Neural progenitor cell (in vitro differentiated cells): Measurements from ENCODE around the gene GHRHR. TPM values are rescaled to one million over a fixed set of nuclear protein-coding genes. Genes with fewer than 3 reads are reported as not detected.
A peak's percentile ranks its signal among the peaks of the same experiment; 100 is the strongest.

Experiments
- DNase-seq: peaks from one replicate; pipeline ENCODE4 v3.0.0-alpha.2; 2016; ENCODE audit warnings: low spot score
- H2AFZ ChIP-seq: fragments of 200-600 bp; sonication (generic); replicated peaks from 2 replicates; pipeline ENCODE4 v1.6.1; 2016; ENCODE audit warnings: antibody characterized with exemption
- H3F3A ChIP-seq: fragments of 200-600 bp; sonication (generic); 2 replicates; pipeline ENCODE4 v1.6.1; 2016; ENCODE audit warnings: antibody characterized with exemption, low read depth
- H3K27ac ChIP-seq: fragments of 200-600 bp; sonication (generic); 2 replicates; pipeline ENCODE4 v1.5.1; 2016; ENCODE audit warnings: mild to moderate bottlenecking
- H3K27me3 ChIP-seq: fragments of 200-600 bp; sonication (generic); 2 replicates; pipeline ENCODE4 v1.6.1; 2016; ENCODE audit warnings: mild to moderate bottlenecking, moderate library complexity
- H3K36me3 ChIP-seq: fragments of 200-600 bp; sonication (generic); 2 replicates; pipeline ENCODE4 v1.5.1; 2016
- H3K4me1 ChIP-seq: fragments of 200-600 bp; sonication (generic); 2 replicates; pipeline ENCODE4 v1.6.1; 2016; ENCODE audit warnings: mixed run types
- H3K4me2 ChIP-seq: fragments of 200-600 bp; sonication (generic); 2 replicates; pipeline ENCODE4 v1.6.1; 2016
- H3K4me3 ChIP-seq: fragments of 200-600 bp; sonication (generic); 2 replicates; pipeline ENCODE4 v1.5.1; 2016
- H3K79me2 ChIP-seq: fragments of 200-600 bp; sonication (generic); 2 replicates; pipeline ENCODE4 v1.6.1; 2016; ENCODE audit warnings: low read depth
- H3K9ac ChIP-seq: fragments of 200-600 bp; sonication (generic); 2 replicates; pipeline ENCODE4 v1.6.1; 2016
- H3K9me3 ChIP-seq: fragments of 200-600 bp; sonication (generic); 2 replicates; pipeline ENCODE4 v1.5.1; 2016; ENCODE audit warnings: low read depth
- H4K20me1 ChIP-seq: fragments of 200-600 bp; sonication (generic); 2 replicates; pipeline ENCODE4 v1.6.1; 2016; ENCODE audit warnings: low read depth
- H3K27ac Mint-ChIP-seq: 3 replicates; pipeline ENCODE4 v1.8.0; 2021; ENCODE audit warnings: mixed read lengths
- H3K27me3 Mint-ChIP-seq: 2 replicates; pipeline ENCODE4 v1.8.0; 2022; ENCODE audit warnings: low read depth, mild to moderate bottlenecking, inconsistent platforms, moderate library complexity, mixed read lengths; ENCODE audit not compliant: insufficient read depth
- H3K36me3 Mint-ChIP-seq: 3 replicates; pipeline ENCODE4 v1.8.0; 2021; ENCODE audit warnings: mixed read lengths
- H3K4me1 Mint-ChIP-seq: 3 replicates; pipeline ENCODE4 v1.8.0; 2021; ENCODE audit warnings: mixed read lengths
- H3K4me3 Mint-ChIP-seq: 3 replicates; pipeline ENCODE4 v1.8.0; 2021; ENCODE audit warnings: mild to moderate bottlenecking, moderate library complexity, mixed read lengths
- H3K9me3 Mint-ChIP-seq: 3 replicates; pipeline ENCODE4 v1.8.0; 2020; ENCODE audit warnings: mixed read lengths
- EZH2 ChIP-seq: fragments of 200-600 bp; sonication (generic); IDR thresholded peaks from 2 replicates; pipeline ENCODE4 v1.6.1; 2017; ENCODE audit warnings: antibody characterized with exemption, mild to moderate bottlenecking, moderate library complexity
- EZH2phosphoT487 ChIP-seq: fragments of 200-600 bp; sonication (generic); IDR thresholded peaks from 2 replicates; pipeline ENCODE4 v1.6.1; 2017; ENCODE audit warnings: antibody characterized with exemption
- total RNA-seq: library from RNA; depleted of rRNA; stranded (reverse); fragments of >200 nt; gene quantifications from 2 replicates; pipeline ENCODE4 v1.2.3, GENCODE V29; 2015; ENCODE audit warnings: low replicate concordance
- TF ChIP-seq, protein P1 (sequence below): fragments of 200-600 bp; sonication (generic); IDR thresholded peaks from 2 replicates; pipeline ENCODE4 v1.5.1; 2017; ENCODE audit warnings: antibody characterized with exemption, mild to moderate bottlenecking

The GHRHR gene
- total RNA-seq, 1 donor from 2014 or later: not detected

GRCh38 chr7:30987178-30987577, 23.4 kb downstream of the GHRHR start:
- Histone ChIP-seq H3K27ac (no peak overlapping the region), H3F3A (no peaks in the 10 kb centered on the region), H3K4me3 (no peak overlapping the region), H3K27me3 (peaks cover 86% of the 10 kb centered on the region), H2AFZ (no peak overlapping the region), H4K20me1 (peaks cover 47% of the 10 kb centered on the region), H3K4me2 (peak overlapping the region; percentile 74), H3K4me1 (peaks cover 35% of the 10 kb centered on the region), H3K9me3 (no peaks in the 10 kb centered on the region), H3K9ac (no peak overlapping the region), H3K79me2 (no peaks in the 10 kb centered on the region), H3K36me3 (no peaks in the 10 kb centered on the region)
- Mint-ChIP-seq H3K36me3 (no peaks in the 10 kb centered on the region), H3K27ac (peak overlapping the region; percentile 81), H3K27me3 (peaks cover 4% of the 10 kb centered on the region), H3K9me3 (no peaks in the 10 kb centered on the region), H3K4me3 (peak overlapping the region; percentile 54), H3K4me1 (peaks cover 80% of the 10 kb centered on the region)
- TF ChIP-seq EZH2phosphoT487 (no peak), EZH2 (no peak)
- TF ChIP-seq, protein P1, sequence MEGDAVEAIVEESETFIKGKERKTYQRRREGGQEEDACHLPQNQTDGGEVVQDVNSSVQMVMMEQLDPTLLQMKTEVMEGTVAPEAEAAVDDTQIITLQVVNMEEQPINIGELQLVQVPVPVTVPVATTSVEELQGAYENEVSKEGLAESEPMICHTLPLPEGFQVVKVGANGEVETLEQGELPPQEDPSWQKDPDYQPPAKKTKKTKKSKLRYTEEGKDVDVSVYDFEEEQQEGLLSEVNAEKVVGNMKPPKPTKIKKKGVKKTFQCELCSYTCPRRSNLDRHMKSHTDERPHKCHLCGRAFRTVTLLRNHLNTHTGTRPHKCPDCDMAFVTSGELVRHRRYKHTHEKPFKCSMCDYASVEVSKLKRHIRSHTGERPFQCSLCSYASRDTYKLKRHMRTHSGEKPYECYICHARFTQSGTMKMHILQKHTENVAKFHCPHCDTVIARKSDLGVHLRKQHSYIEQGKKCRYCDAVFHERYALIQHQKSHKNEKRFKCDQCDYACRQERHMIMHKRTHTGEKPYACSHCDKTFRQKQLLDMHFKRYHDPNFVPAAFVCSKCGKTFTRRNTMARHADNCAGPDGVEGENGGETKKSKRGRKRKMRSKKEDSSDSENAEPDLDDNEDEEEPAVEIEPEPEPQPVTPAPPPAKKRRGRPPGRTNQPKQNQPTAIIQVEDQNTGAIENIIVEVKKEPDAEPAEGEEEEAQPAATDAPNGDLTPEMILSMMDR: no peak
- DNase-seq: no peak

GRCh38 chr7:30987936-30988335, 24.2 kb downstream of the GHRHR start:
- Histone ChIP-seq H3K4me3 (no peak overlapping the region), H3F3A (no peaks in the 10 kb centered on the region), H3K27me3 (peaks cover 78% of the 10 kb centered on the region), H4K20me1 (peaks cover 47% of the 10 kb centered on the region), H3K27ac (no peak overlapping the region), H3K36me3 (no peaks in the 10 kb centered on the region), H3K9me3 (no peaks in the 10 kb centered on the region), H2AFZ (no peak overlapping the region), H3K79me2 (no peaks in the 10 kb centered on the region), H3K4me2 (no peak overlapping the region), H3K9ac (no peak overlapping the region), H3K4me1 (peaks cover 35% of the 10 kb centered on the region)
- no peak overlapping the region for H3K4me3 Mint-ChIP-seq
- H3K27ac Mint-ChIP-seq: peak overlapping the region; percentile 81
- DNase-seq: no peak
- peaks cover 86% of the 10 kb centered on the region for H3K4me1 Mint-ChIP-seq
- TF ChIP-seq EZH2phosphoT487: no peak
- no peak for TF ChIP-seq EZH2
- TF ChIP-seq, protein P1: no peak
- H3K27me3 Mint-ChIP-seq: peaks cover 6% of the 10 kb centered on the region
- H3K36me3 Mint-ChIP-seq: no peaks in the 10 kb centered on the region
- no peaks in the 10 kb centered on the region for H3K9me3 Mint-ChIP-seq

GRCh38 chr7:30988351-30989005, 24.7 kb downstream of the GHRHR start:
- Histone ChIP-seq H3K4me1 (peaks cover 35% of the 10 kb centered on the region), H3K27ac (no peak overlapping the region), H3K9ac (no peak overlapping the region), H3F3A (no peaks in the 10 kb centered on the region), H3K27me3 (peaks cover 73% of the 10 kb centered on the region), H2AFZ (no peak overlapping the region), H3K4me3 (no peak overlapping the region), H3K9me3 (no peaks in the 10 kb centered on the region), H3K36me3 (no peaks in the 10 kb centered on the region), H4K20me1 (peaks cover 47% of the 10 kb centered on the region), H3K4me2 (peak overlapping the region; percentile 2), H3K79me2 (no peaks in the 10 kb centered on the region)
- Mint-ChIP-seq H3K36me3 (peaks cover 2% of the 10 kb centered on the region), H3K27me3 (peaks cover 6% of the 10 kb centered on the region), H3K4me3 (no peak overlapping the region), H3K27ac (peak overlapping the region; percentile 93), H3K4me1 (peaks cover 85% of the 10 kb centered on the region), H3K9me3 (no peaks in the 10 kb centered on the region)
- DNase-seq: peak; percentile 37
- no peak for TF ChIP-seq EZH2phosphoT487
- TF ChIP-seq EZH2: no peak
- TF ChIP-seq, protein P1: no peak
